SK-N-SH treated with all-trans-retinoic acid at 6 μM for 48 hours (cell line): ENCODE results near the gene CTRB2.
"Not testable (repeated sequence)": the region's sequence is repeated elsewhere in the genome, so short reads cannot be mapped to it uniquely, and the experiment has no call there.

Source experiments
- ATAC-seq: fragments of 200-7000 bp; cut with Tn5 transposase; 3 replicates; pipeline ENCODE4 v1.9.1; 2020; ENCODE audit warnings: mild to moderate bottlenecking, moderate library complexity
- ARNTL ChIP-seq: fragments of 450-650 bp; formaldehyde crosslinking; IDR thresholded peaks from 2 replicates; pipeline ENCODE4 v1.5.0; 2020; ENCODE audit warnings: low read depth, mild to moderate bottlenecking, moderate library complexity, borderline replicate concordance
- BACH2 ChIP-seq: fragments of 250-450 bp; sonication (Bioruptor Pico); IDR thresholded peaks from 2 replicates; pipeline ENCODE4 v1.9.0; 2021; ENCODE audit warnings: mild to moderate bottlenecking, borderline replicate concordance
- CREB5 ChIP-seq: fragments of 250-450 bp; sonication (Bioruptor Pico); IDR thresholded peaks from 2 replicates; pipeline ENCODE4 v1.5.1; 2020; ENCODE audit warnings: low read depth, mild to moderate bottlenecking, moderate library complexity
- CSDC2 ChIP-seq: fragments of 250-450 bp; sonication (Bioruptor Pico); IDR thresholded peaks from 2 replicates; pipeline ENCODE4 v1.5.0; 2020; ENCODE audit warnings: mild to moderate bottlenecking, moderate library complexity
- CSRNP3 ChIP-seq: fragments of 250-450 bp; sonication (Bioruptor Pico); IDR thresholded peaks from 2 replicates; pipeline ENCODE4 v1.5.1; 2021; ENCODE audit warnings: mild to moderate bottlenecking, moderate library complexity
- ESRRG ChIP-seq: fragments of 250-450 bp; sonication (Bioruptor Pico); IDR thresholded peaks from 2 replicates; pipeline ENCODE4 v1.6.1; 2021; ENCODE audit warnings: mild to moderate bottlenecking
- GLIS3 ChIP-seq: fragments of 250-450 bp; sonication (Bioruptor Pico); IDR thresholded peaks from 2 replicates; pipeline ENCODE4 v1.5.0; 2020; ENCODE audit warnings: mild to moderate bottlenecking, moderate library complexity
- ISL1 ChIP-seq: fragments of 250-450 bp; sonication (Bioruptor Pico); IDR thresholded peaks from 2 replicates; pipeline ENCODE4 v2.1.2; 2022; ENCODE audit warnings: mild to moderate bottlenecking, moderate library complexity
- PATZ1 ChIP-seq: fragments of 250-450 bp; sonication (Bioruptor Pico); IDR thresholded peaks from 2 replicates; pipeline ENCODE4 v1.8.0; 2020; ENCODE audit warnings: mild to moderate bottlenecking, moderate library complexity, borderline replicate concordance
- POU6F1 ChIP-seq: fragments of 250-450 bp; sonication (Bioruptor Pico); IDR thresholded peaks from 2 replicates; pipeline ENCODE4 v1.8.0; 2021; ENCODE audit warnings: low read depth, mild to moderate bottlenecking, moderate library complexity, borderline replicate concordance
- PPARA ChIP-seq: fragments of 250-450 bp; sonication (Bioruptor Pico); IDR thresholded peaks from 2 replicates; pipeline ENCODE4 v1.5.0; 2020; ENCODE audit warnings: mild to moderate bottlenecking, borderline replicate concordance
- RARB ChIP-seq: fragments of 250-450 bp; sonication (Bioruptor Pico); IDR thresholded peaks from 2 replicates; pipeline ENCODE4 v1.8.0; 2021; ENCODE audit warnings: mild to moderate bottlenecking, moderate library complexity
- SNAI2 ChIP-seq: fragments of 250-450 bp; sonication (Bioruptor Pico); IDR thresholded peaks from 2 replicates; pipeline ENCODE4 v1.5.0; 2020; ENCODE audit warnings: mild to moderate bottlenecking, moderate library complexity
- TCF4 ChIP-seq: fragments of 250-450 bp; sonication (Bioruptor Pico); IDR thresholded peaks from 2 replicates; pipeline ENCODE4 v1.8.0; 2021; ENCODE audit warnings: mild to moderate bottlenecking, moderate library complexity, borderline replicate concordance
- TOX ChIP-seq: fragments of 250-450 bp; sonication (Bioruptor Pico); IDR thresholded peaks from 2 replicates; pipeline ENCODE4 v1.8.0; 2021; ENCODE audit warnings: mild to moderate bottlenecking, moderate library complexity, borderline replicate concordance
- ZFP30 ChIP-seq: fragments of 450-650 bp; formaldehyde crosslinking; IDR thresholded peaks from 2 replicates; pipeline ENCODE4 v1.5.0; 2022; ENCODE audit warnings: mild to moderate bottlenecking, moderate library complexity
- ZNF565 ChIP-seq: fragments of 450-650 bp; formaldehyde crosslinking; conservative IDR thresholded peaks from 2 replicates; pipeline ENCODE4 v1.5.0; 2020; ENCODE audit warnings: low read depth, mild to moderate bottlenecking, moderate library complexity
- ZNF70 ChIP-seq: fragments of 450-650 bp; formaldehyde crosslinking; IDR thresholded peaks from 2 replicates; pipeline ENCODE4 v1.5.0; 2020; ENCODE audit warnings: mild to moderate bottlenecking, moderate library complexity
- ZNF8 ChIP-seq: fragments of 450-650 bp; formaldehyde crosslinking; IDR thresholded peaks from 2 replicates; pipeline ENCODE4 v1.5.0; 2020; ENCODE audit warnings: mild to moderate bottlenecking, moderate library complexity

Gene CTRB2

GRCh38 chr16:75208242-75208825 is 1.4 kb upstream of the CTRB2 start:
- no peak for ATAC-seq
- no peak for TF ChIP-seq ESRRG (CRISPR knock-in tag)
- TF ChIP-seq POU6F1 (CRISPR knock-in tag) = no peak
- no peak for TF ChIP-seq TOX (CRISPR knock-in tag)
- no peak for TF ChIP-seq ARNTL (CRISPR knock-in tag)
- no peak for TF ChIP-seq ZFP30
- no peak for TF ChIP-seq ZNF70 (CRISPR knock-in tag)
- no peak for TF ChIP-seq ISL1 (CRISPR knock-in tag)
- no peak for TF ChIP-seq CREB5 (CRISPR knock-in tag)
- TF ChIP-seq TCF4 = no peak

- ATAC-seq = no peak
- no peak for TF ChIP-seq ISL1 (CRISPR knock-in tag)
- TF ChIP-seq ARNTL (CRISPR knock-in tag) = no peak
Measured at GRCh38 chr16:75207831-75208230, 870 bp upstream of the CTRB2 start.

- peak; percentile 13 for ATAC-seq
Measured at GRCh38 chr16:75205961-75206748, 806 bp downstream of the CTRB2 start.

- ATAC-seq = not testable (repeated sequence)
Measured at GRCh38 chr16:75205438-75205837, 1.5 kb downstream of the CTRB2 start.

GRCh38 chr16:75204905-75205304 is 2.1 kb downstream of the CTRB2 start:
- ATAC-seq = peak; percentile 58

- TF ChIP-seq ZNF8 (no peak), ZNF70 (CRISPR knock-in tag) (no peak), CSDC2 (no peak), ZNF565 (CRISPR knock-in tag) (no peak), ARNTL (CRISPR knock-in tag) (no peak), ZFP30 (no peak), SNAI2 (CRISPR knock-in tag) (no peak), PPARA (CRISPR knock-in tag) (no peak), TOX (CRISPR knock-in tag) (no peak), GLIS3 (CRISPR knock-in tag) (no peak), CREB5 (CRISPR knock-in tag) (no peak), ISL1 (CRISPR knock-in tag) (no peak), BACH2 (CRISPR knock-in tag) (no peak), RARB (CRISPR knock-in tag) (no peak)
- no peak for ATAC-seq
Measured at GRCh38 chr16:75204410-75204758, 2.6 kb downstream of the CTRB2 start.

- ATAC-seq = no peak
- TF ChIP-seq ARNTL (CRISPR knock-in tag) (no peak), ZFP30 (no peak), BACH2 (CRISPR knock-in tag) (no peak), ISL1 (CRISPR knock-in tag) (no peak), ESRRG (CRISPR knock-in tag) (no peak), TOX (CRISPR knock-in tag) (no peak), GLIS3 (CRISPR knock-in tag) (no peak), CSRNP3 (no peak), TCF4 (no peak), PATZ1 (CRISPR knock-in tag) (no peak), ZNF565 (CRISPR knock-in tag) (no peak)
Measured at GRCh38 chr16:75203667-75204409, 3.1 kb downstream of the CTRB2 start.
